ENCODE data around the gene CNTN5. TPM values are rescaled to one million over a fixed set of nuclear protein-coding genes. Genes with fewer than 3 reads are reported as not detected.

CNTN5 gene
- not detected in 2 replicates for total RNA-seq

GRCh38 chr11:99020352-99021225 is at the start of gene CNTN5:
Gene CNTN5, plus strand, starts transcription at chr11:99020949.

